HepG2 (cell line): ENCODE measurements around the gene DHX57. TPM values are rescaled to one million over a fixed set of nuclear protein-coding genes. Genes with fewer than 3 reads are reported as not detected.

Experiments used
- HDAC6 ChIP-seq: fragments of 200-600 bp; sonication (generic); IDR thresholded peaks from 2 replicates; pipeline ENCODE4 v1.7.0; 2017; ENCODE audit warnings: mild to moderate bottlenecking, antibody characterized with exemption, low read length, low read depth
- MIER2 ChIP-seq: IDR thresholded peaks from 2 replicates; pipeline ENCODE4 v1.6.1; 2016; ENCODE audit warnings: missing biosample characterization, missing genetic modification reagents
- MXI1 ChIP-seq: IDR thresholded peaks from 3 replicates; pipeline ENCODE4 v1.6.1; 2012; ENCODE audit warnings: low read depth, low read length, inconsistent platforms, borderline replicate concordance
- RARG ChIP-seq: sonication (generic); formaldehyde crosslinking; IDR thresholded peaks from 2 replicates; pipeline ENCODE4 v1.4.0; 2020; ENCODE audit warnings: low read depth, mild to moderate bottlenecking, missing genetic modification reagents
- ZMYM4 ChIP-seq: sonication (generic); formaldehyde crosslinking; IDR thresholded peaks from 2 replicates; pipeline ENCODE4 v1.8.1; 2023; ENCODE audit warnings: mild to moderate bottlenecking, missing genetic modification reagents
- ZNF10 ChIP-seq: sonication (generic); formaldehyde crosslinking; IDR thresholded peaks from 2 replicates; pipeline ENCODE4 v1.4.0; 2020; ENCODE audit warnings: mild to moderate bottlenecking, low read depth, missing genetic modification reagents, borderline replicate concordance
- ZNF572 ChIP-seq: sonication (generic); formaldehyde crosslinking; IDR thresholded peaks from 2 replicates; pipeline ENCODE4 v1.5.1; 2020; ENCODE audit warnings: mild to moderate bottlenecking, missing genetic modification reagents
- polyA plus RNA-seq, 8 experiments: library from polyadenylated mRNA; depleted of rRNA in 3 of 8; stranded (reverse) in 7 of 8; unstranded in 1 of 8; fragments of >200 nt; fragmentation: Illumina TruSeq in 4 of 8; extraction: Trizol in 4 of 8; gene quantifications; 2 replicates each; pipeline versions ENCODE4 v1.2.1 to v1.2.3, GENCODE V29; 2011 to 2016; ENCODE audit warnings: low read depth in 4 of 8, missing spikeins in 1 of 8, mixed read lengths in 1 of 8; ENCODE audit not compliant: insufficient read depth in 1 of 8
- total RNA-seq, 5 experiments: library from RNA; depleted of rRNA; stranded (reverse); fragments of >200 nt; fragmentation: Illumina TruSeq; extraction: Trizol; gene quantifications; 2 replicates each; pipeline ENCODE4 v1.2.3, GENCODE V29; 2016; ENCODE audit warnings: low read depth in 1 of 5
- TF ChIP-seq, protein P1 (sequence below): IDR thresholded peaks from 2 replicates; pipeline ENCODE4 v1.6.1; 2012; ENCODE audit warnings: inconsistent platforms
- TF ChIP-seq, protein P2 (sequence below): sonication (generic); formaldehyde crosslinking; IDR thresholded peaks from 2 replicates; pipeline ENCODE4 v1.4.0; 2020; ENCODE audit warnings: missing genetic modification reagents
- TF ChIP-seq, protein P3 (sequence below): sonication (generic); formaldehyde crosslinking; IDR thresholded peaks from 2 replicates; pipeline ENCODE4 v1.4.0; 2020; ENCODE audit warnings: missing genetic modification reagents
- TF ChIP-seq, protein P4 (sequence below): sonication (generic); formaldehyde crosslinking; IDR thresholded peaks from 2 replicates; pipeline ENCODE4 v1.8.0; 2022; ENCODE audit warnings: missing genetic modification reagents, low read depth, mild to moderate bottlenecking, borderline replicate concordance
- TF ChIP-seq, protein P5 (sequence below): IDR thresholded peaks from 2 replicates; pipeline ENCODE4 v1.6.1; 2016
- TF ChIP-seq, protein P6 (sequence below): sonication (generic); formaldehyde crosslinking; IDR thresholded peaks from 2 replicates; pipeline ENCODE4 v1.9.0; 2021; ENCODE audit warnings: missing genetic modification reagents, borderline replicate concordance
- TF ChIP-seq, protein P7 (sequence below): sonication (generic); formaldehyde crosslinking; IDR thresholded peaks from 2 replicates; pipeline ENCODE4 v1.5.0; 2020; ENCODE audit warnings: mild to moderate bottlenecking, missing genetic modification reagents, borderline replicate concordance

The DHX57 gene
- total and polyA plus RNA-seq, 2 of the 13 experiments (the other 11 are each of a cell fraction or from before 2014, with no cell fraction given), result 9.2 to 24.2 TPM

DNA sequence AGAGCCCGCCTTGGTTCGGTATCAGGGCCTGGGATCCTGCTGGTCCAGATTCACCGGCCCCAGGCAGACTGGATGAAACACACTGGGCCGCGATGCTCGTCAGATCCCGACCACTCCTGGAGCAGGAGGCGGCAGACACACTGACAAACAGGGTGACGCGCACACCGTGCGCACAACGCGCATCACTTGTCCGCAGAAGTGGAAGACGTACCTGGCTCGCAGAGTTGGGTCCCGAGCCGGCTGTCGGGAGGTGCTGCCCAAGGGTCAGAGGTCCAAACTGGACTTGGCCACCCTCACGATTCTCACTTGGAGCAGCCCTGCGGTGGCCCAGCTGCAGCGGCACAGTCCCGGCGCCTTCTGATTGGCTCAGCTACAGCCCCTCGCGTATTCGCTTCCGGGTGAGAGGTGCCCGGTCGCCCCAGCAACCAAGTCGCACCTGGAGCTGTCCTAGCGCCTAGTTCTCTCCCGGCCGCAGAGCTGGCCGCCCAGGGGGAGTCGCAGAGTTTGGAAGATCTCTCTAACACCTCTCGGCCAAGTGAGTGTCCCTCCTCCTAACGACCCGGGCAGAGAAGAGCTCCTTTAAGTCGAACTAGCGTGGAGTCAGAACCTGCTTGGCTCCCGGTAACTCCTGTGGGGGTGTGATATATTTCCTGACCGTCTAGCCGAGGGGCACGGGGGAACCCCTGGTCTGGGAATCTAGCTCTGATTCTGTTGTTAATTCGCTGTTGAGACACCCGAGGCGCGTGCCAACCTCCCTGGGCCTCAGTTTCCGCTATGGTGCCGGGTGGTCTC lies at the start of gene DHX57, which contains the start of gene MORN2 (continued):
- TF ChIP-seq, protein P1, sequence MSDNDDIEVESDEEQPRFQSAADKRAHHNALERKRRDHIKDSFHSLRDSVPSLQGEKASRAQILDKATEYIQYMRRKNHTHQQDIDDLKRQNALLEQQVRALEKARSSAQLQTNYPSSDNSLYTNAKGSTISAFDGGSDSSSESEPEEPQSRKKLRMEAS, result peak; percentile 88
- TF ChIP-seq ZMYM4 (CRISPR knock-in tag) (peak; percentile 91), MXI1 (peak; percentile 96), MIER2 (CRISPR knock-in tag) (no peak), HDAC6 (no peak), RARG (no peak), ZNF10 (CRISPR knock-in tag) (no peak), ZNF572 (CRISPR knock-in tag) (peak; percentile 84; the same call in 1 of the 2 replicates)
- TF ChIP-seq, protein P2, sequence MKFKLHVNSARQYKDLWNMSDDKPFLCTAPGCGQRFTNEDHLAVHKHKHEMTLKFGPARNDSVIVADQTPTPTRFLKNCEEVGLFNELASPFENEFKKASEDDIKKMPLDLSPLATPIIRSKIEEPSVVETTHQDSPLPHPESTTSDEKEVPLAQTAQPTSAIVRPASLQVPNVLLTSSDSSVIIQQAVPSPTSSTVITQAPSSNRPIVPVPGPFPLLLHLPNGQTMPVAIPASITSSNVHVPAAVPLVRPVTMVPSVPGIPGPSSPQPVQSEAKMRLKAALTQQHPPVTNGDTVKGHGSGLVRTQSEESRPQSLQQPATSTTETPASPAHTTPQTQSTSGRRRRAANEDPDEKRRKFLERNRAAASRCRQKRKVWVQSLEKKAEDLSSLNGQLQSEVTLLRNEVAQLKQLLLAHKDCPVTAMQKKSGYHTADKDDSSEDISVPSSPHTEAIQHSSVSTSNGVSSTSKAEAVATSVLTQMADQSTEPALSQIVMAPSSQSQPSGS (CRISPR knock-in tag), result peak; percentile 77; the same call in 1 of the 2 replicates
- TF ChIP-seq, protein P3, sequence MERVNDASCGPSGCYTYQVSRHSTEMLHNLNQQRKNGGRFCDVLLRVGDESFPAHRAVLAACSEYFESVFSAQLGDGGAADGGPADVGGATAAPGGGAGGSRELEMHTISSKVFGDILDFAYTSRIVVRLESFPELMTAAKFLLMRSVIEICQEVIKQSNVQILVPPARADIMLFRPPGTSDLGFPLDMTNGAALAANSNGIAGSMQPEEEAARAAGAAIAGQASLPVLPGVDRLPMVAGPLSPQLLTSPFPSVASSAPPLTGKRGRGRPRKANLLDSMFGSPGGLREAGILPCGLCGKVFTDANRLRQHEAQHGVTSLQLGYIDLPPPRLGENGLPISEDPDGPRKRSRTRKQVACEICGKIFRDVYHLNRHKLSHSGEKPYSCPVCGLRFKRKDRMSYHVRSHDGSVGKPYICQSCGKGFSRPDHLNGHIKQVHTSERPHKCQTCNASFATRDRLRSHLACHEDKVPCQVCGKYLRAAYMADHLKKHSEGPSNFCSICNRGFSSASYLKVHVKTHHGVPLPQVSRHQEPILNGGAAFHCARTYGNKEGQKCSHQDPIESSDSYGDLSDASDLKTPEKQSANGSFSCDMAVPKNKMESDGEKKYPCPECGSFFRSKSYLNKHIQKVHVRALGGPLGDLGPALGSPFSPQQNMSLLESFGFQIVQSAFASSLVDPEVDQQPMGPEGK, result peak; percentile 25; the same call in 1 of the 2 replicates
- TF ChIP-seq, protein P4, sequence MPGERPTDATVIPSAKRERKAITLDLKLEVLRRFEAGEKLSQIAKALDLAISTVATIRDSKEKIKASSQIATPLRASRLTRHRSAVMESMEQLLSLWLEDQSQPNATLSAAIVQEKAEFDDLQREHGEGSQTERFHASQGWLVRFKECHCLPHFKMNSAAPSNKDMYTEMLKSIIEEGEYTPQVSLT (CRISPR knock-in tag), result no peak
- TF ChIP-seq, protein P5, sequence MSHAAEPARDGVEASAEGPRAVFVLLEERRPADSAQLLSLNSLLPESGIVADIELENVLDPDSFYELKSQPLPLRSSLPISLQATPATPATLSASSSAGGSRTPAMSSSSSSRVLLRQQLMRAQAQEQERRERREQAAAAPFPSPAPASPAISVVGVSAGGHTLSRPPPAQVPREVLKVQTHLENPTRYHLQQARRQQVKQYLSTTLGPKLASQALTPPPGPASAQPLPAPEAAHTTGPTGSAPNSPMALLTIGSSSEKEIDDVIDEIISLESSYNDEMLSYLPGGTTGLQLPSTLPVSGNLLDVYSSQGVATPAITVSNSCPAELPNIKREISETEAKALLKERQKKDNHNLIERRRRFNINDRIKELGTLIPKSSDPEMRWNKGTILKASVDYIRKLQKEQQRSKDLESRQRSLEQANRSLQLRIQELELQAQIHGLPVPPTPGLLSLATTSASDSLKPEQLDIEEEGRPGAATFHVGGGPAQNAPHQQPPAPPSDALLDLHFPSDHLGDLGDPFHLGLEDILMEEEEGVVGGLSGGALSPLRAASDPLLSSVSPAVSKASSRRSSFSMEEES (CRISPR knock-in tag), result peak; percentile 53; the same call in 1 of the 2 replicates
- TF ChIP-seq, protein P6, sequence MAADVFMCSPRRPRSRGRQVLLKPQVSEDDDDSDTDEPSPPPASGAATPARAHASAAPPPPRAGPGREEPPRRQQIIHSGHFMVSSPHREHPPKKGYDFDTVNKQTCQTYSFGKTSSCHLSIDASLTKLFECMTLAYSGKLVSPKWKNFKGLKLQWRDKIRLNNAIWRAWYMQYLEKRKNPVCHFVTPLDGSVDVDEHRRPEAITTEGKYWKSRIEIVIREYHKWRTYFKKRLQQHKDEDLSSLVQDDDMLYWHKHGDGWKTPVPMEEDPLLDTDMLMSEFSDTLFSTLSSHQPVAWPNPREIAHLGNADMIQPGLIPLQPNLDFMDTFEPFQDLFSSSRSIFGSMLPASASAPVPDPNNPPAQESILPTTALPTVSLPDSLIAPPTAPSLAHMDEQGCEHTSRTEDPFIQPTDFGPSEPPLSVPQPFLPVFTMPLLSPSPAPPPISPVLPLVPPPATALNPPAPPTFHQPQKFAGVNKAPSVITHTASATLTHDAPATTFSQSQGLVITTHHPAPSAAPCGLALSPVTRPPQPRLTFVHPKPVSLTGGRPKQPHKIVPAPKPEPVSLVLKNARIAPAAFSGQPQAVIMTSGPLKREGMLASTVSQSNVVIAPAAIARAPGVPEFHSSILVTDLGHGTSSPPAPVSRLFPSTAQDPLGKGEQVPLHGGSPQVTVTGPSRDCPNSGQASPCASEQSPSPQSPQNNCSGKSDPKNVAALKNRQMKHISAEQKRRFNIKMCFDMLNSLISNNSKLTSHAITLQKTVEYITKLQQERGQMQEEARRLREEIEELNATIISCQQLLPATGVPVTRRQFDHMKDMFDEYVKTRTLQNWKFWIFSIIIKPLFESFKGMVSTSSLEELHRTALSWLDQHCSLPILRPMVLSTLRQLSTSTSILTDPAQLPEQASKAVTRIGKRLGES (CRISPR knock-in tag), result no peak
- TF ChIP-seq, protein P7, sequence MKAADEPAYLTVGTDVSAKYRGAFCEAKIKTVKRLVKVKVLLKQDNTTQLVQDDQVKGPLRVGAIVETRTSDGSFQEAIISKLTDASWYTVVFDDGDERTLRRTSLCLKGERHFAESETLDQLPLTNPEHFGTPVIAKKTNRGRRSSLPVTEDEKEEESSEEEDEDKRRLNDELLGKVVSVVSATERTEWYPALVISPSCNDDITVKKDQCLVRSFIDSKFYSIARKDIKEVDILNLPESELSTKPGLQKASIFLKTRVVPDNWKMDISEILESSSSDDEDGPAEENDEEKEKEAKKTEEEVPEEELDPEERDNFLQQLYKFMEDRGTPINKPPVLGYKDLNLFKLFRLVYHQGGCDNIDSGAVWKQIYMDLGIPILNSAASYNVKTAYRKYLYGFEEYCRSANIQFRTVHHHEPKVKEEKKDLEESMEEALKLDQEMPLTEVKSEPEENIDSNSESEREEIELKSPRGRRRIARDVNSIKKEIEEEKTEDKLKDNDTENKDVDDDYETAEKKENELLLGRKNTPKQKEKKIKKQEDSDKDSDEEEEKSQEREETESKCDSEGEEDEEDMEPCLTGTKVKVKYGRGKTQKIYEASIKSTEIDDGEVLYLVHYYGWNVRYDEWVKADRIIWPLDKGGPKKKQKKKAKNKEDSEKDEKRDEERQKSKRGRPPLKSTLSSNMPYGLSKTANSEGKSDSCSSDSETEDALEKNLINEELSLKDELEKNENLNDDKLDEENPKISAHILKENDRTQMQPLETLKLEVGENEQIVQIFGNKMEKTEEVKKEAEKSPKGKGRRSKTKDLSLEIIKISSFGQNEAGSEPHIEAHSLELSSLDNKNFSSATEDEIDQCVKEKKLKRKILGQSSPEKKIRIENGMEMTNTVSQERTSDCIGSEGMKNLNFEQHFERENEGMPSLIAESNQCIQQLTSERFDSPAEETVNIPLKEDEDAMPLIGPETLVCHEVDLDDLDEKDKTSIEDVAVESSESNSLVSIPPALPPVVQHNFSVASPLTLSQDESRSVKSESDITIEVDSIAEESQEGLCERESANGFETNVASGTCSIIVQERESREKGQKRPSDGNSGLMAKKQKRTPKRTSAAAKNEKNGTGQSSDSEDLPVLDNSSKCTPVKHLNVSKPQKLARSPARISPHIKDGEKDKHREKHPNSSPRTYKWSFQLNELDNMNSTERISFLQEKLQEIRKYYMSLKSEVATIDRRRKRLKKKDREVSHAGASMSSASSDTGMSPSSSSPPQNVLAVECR (CRISPR knock-in tag), result peak; percentile 100
